WTC11 (cell line): ENCODE measurements around the gene MCEMP1. TPM values are rescaled to one million over a fixed set of nuclear protein-coding genes. Genes with fewer than 3 reads are reported as not detected.

Experiments
- ATAC-seq: fragments of 200-7000 bp; cut with Tn5 transposase; 2 replicates; pipeline ENCODE4 v1.10.0; 2021; ENCODE audit warnings: mild to moderate bottlenecking, moderate library complexity
- CTCF ChIA-PET: fragments of 300-600 bp; sonication (Branson Sonifier 250); formaldehyde crosslinking; loops from one replicate; lab custom pipeline; 2021; ENCODE audit warnings: antibody characterized with exemption; lab: Charles Lee
- POLR2A ChIA-PET: fragments of 350-600 bp; sonication (Branson Sonifier 250); formaldehyde crosslinking; loops from one replicate; lab custom pipeline; 2021; ENCODE audit warnings: antibody characterized with exemption; lab: Charles Lee
- DNase-seq: peaks from one replicate; pipeline ENCODE4 v3.0.0; 2021; ENCODE audit warnings: low spot score
- H3K27ac Mint-ChIP-seq: 2 replicates; pipeline ENCODE4 v1.8.0; 2021; ENCODE audit warnings: mixed read lengths
- H3K27me3 Mint-ChIP-seq: 2 replicates; pipeline ENCODE4 v1.8.0; 2021; ENCODE audit warnings: low read depth, mild to moderate bottlenecking, moderate library complexity, mixed read lengths
- H3K36me3 Mint-ChIP-seq: 2 replicates; pipeline ENCODE4 v1.8.0; 2021; ENCODE audit warnings: mixed read lengths
- H3K4me1 Mint-ChIP-seq: 2 replicates; pipeline ENCODE4 v1.8.0; 2022; ENCODE audit warnings: mixed read lengths
- H3K4me3 Mint-ChIP-seq: 2 replicates; pipeline ENCODE4 v1.8.0; 2021; ENCODE audit warnings: mild to moderate bottlenecking, moderate library complexity, mixed read lengths
- H3K9me3 Mint-ChIP-seq: 2 replicates; pipeline ENCODE4 v1.8.0; 2021; ENCODE audit warnings: mixed read lengths
- ATF1 ChIP-seq: sonication (generic); formaldehyde crosslinking; IDR thresholded peaks from 2 replicates; pipeline ENCODE4 v1.8.1; 2023; ENCODE audit warnings: mild to moderate bottlenecking, moderate library complexity, missing genetic modification reagents
- ATF2 ChIP-seq: sonication (generic); formaldehyde crosslinking; IDR thresholded peaks from 2 replicates; pipeline ENCODE4 v1.8.1; 2022; ENCODE audit warnings: low read depth, missing genetic modification reagents, borderline replicate concordance
- ETV6 ChIP-seq: sonication (generic); formaldehyde crosslinking; IDR thresholded peaks from 2 replicates; pipeline ENCODE4 v1.8.1; 2022; ENCODE audit warnings: mild to moderate bottlenecking, missing genetic modification reagents
- FOXP4 ChIP-seq: sonication (generic); formaldehyde crosslinking; IDR thresholded peaks from 2 replicates; pipeline ENCODE4 v1.8.0; 2022; ENCODE audit warnings: mild to moderate bottlenecking, missing genetic modification reagents
- HMGXB4 ChIP-seq: sonication (generic); formaldehyde crosslinking; IDR thresholded peaks from 2 replicates; pipeline ENCODE4 v1.8.1; 2023; ENCODE audit warnings: mild to moderate bottlenecking, moderate library complexity, missing genetic modification reagents
- MXD4 ChIP-seq: fragments of 250-450 bp; sonication (Bioruptor Pico); IDR thresholded peaks from 2 replicates; pipeline ENCODE4 v1.8.0; 2021; ENCODE audit warnings: mild to moderate bottlenecking, moderate library complexity, borderline replicate concordance
- SOX15 ChIP-seq: fragments of 250-450 bp; sonication (Bioruptor Pico); IDR thresholded peaks from 2 replicates; pipeline ENCODE4 v1.9.0; 2021; ENCODE audit warnings: mild to moderate bottlenecking
- TEAD1 ChIP-seq: sonication (generic); formaldehyde crosslinking; IDR thresholded peaks from 2 replicates; pipeline ENCODE4 v1.8.0; 2022; ENCODE audit warnings: mild to moderate bottlenecking, missing genetic modification reagents
- ZNF138 ChIP-seq: sonication (generic); formaldehyde crosslinking; conservative IDR thresholded peaks from 2 replicates; pipeline ENCODE4 v1.8.1; 2022; ENCODE audit warnings: mild to moderate bottlenecking, moderate library complexity, missing genetic modification reagents
- ZNF281 ChIP-seq: sonication (generic); formaldehyde crosslinking; IDR thresholded peaks from 2 replicates; pipeline ENCODE4 v1.8.0; 2023; ENCODE audit warnings: mild to moderate bottlenecking, missing genetic modification reagents
- ZNF425 ChIP-seq: fragments of 250-450 bp; sonication (Bioruptor Pico); conservative IDR thresholded peaks from 2 replicates; pipeline ENCODE4 v1.9.0; 2021; ENCODE audit warnings: mild to moderate bottlenecking
- total RNA-seq: library from RNA; stranded (reverse); gene quantifications from 3 replicates; pipeline ENCODE4 v1.2.3, GENCODE V29; 2021

MCEMP1 gene
- total RNA-seq, 1 experiment from 2014 or later, result not detected

- no peak for TF ChIP-seq MXD4
- peak; percentile 73 for TF ChIP-seq ETV6
- no peak for TF ChIP-seq ZNF425 (CRISPR knock-in tag)
- TF ChIP-seq FOXP4 (CRISPR knock-in tag), result no peak
- peak; percentile 48; the same call in 1 of the 2 replicates for TF ChIP-seq TEAD1
- TF ChIP-seq ZNF138 (CRISPR knock-in tag), result no peak
- no peak for TF ChIP-seq SOX15 (CRISPR knock-in tag)
- TF ChIP-seq ATF1, result peak; percentile 34; the same call in 1 of the 2 replicates
Measured at GRCh38 chr19:7680606-7681339, 3.9 kb downstream of the MCEMP1 start, which contains the start of gene TRAPPC5 (continued).

- H3K9me3 Mint-ChIP-seq, result no peaks in the 10 kb centered on the region
- peaks cover 20% of the 10 kb centered on the region for H3K4me1 Mint-ChIP-seq
- ChIA-PET POLR2A (interaction anchor here (0.5 to 1.3 kb wide), 4 partner anchors 12 to 188 kb away, joined by 3 to 14 read pairs (median 5); no protein-coding TSS in a partner anchor), CTCF (interaction anchor here (0.6 to 2.7 kb wide), 94 partner anchors 8 to 582 kb away, joined by 3 to 99 read pairs (median 5); partner anchors contain the start of genes CAMSAP3, CD209, MAP2K7 and MCOLN1)
- DNase-seq (peak; percentile 84), ATAC-seq (peak; percentile 63)
- H3K27me3 Mint-ChIP-seq, result peaks cover 29% of the 10 kb centered on the region
- TF ChIP-seq ZNF281 (CRISPR knock-in tag) (peak; percentile 92), HMGXB4 (peak; percentile 34; the same call in 1 of the 2 replicates), ATF2 (CRISPR knock-in tag) (no peak)
- peaks cover 14% of the 10 kb centered on the region for H3K36me3 Mint-ChIP-seq
- H3K27ac Mint-ChIP-seq, result peak overlapping the region; percentile 89
- H3K4me3 Mint-ChIP-seq, result peak overlapping the region; percentile 79
Measured at GRCh38 chr19:7681340-7682174, 4.7 kb downstream of the MCEMP1 start.
